Keratinocyte (primary cell): ENCODE data around the gene TUBB2B.

Experiments used
- CTCF ChIP-seq, 3 experiments: IDR thresholded peaks in 1 of 3; conservative IDR thresholded peaks in 1 of 3; optimal IDR thresholded peaks in 1 of 3; 2 replicates in 2 of 3; 3 replicates in 1 of 3; pipeline versions ENCODE3 to v1.5.1; 2011; ENCODE audit warnings: low read length in 3 of 3, mild to moderate bottlenecking in 3 of 3, moderate library complexity in 2 of 3, control low read depth in 1 of 3, inconsistent platforms in 1 of 3; ENCODE audit not compliant: insufficient read depth in 2 of 3; ENCODE audit errors: extremely low read depth in 1 of 3
- EZH2 ChIP-seq: IDR thresholded peaks from one replicate; pipeline ENCODE4 v1.6.1; 2012; ENCODE audit warnings: inconsistent platforms, mild to moderate bottlenecking, low read length, moderate library complexity

- no peak for TF ChIP-seq CTCF (optimal IDR thresholded peaks at IDR 0.05 in 1 of 3, IDR thresholded peaks at IDR 0.05 in 1 of 3, conservative IDR thresholded peaks at IDR 0.05 in 1 of 3; ENCODE audit: extremely low read depth in 1 of 3, insufficient read depth in 2 of 3, low read length in 3 of 3)
- no peak for TF ChIP-seq EZH2
Measured at GRCh38 chr6:3247255-3248146, 20.0 kb upstream of the TUBB2B start.
